K562 treated with DMSO at 1 percent for 48 hours (cell line): ENCODE results near the gene PRR11. TPM values are rescaled to one million over a fixed set of nuclear protein-coding genes. Genes with fewer than 3 reads are reported as not detected.

Experiments
- total RNA-seq: library from RNA; unstranded; fragments of 300-600 nt; gene quantifications from 2 replicates; pipeline ENCODE4 v1.2.3, GENCODE V29; 2022; ENCODE audit warnings: low replicate concordance; ENCODE audit errors: extremely low read depth

The PRR11 gene
- not detected in 2 replicates for total RNA-seq

GRCh38 chr17:59155439-59156177, at the start of gene PRR11:
TSS of gene PRR11 (plus strand) at chr17:59155746. CDS start at chr17:59169753, 14,007 bp downstream.

GRCh38 chr17:59106463-59107305, 48.9 kb upstream of the PRR11 start, which contains the start of gene TRIM37:
TSS of gene TRIM37 (minus strand) at chr17:59106880. CDS start at chr17:59106461, 419 bp downstream.

DNA sequence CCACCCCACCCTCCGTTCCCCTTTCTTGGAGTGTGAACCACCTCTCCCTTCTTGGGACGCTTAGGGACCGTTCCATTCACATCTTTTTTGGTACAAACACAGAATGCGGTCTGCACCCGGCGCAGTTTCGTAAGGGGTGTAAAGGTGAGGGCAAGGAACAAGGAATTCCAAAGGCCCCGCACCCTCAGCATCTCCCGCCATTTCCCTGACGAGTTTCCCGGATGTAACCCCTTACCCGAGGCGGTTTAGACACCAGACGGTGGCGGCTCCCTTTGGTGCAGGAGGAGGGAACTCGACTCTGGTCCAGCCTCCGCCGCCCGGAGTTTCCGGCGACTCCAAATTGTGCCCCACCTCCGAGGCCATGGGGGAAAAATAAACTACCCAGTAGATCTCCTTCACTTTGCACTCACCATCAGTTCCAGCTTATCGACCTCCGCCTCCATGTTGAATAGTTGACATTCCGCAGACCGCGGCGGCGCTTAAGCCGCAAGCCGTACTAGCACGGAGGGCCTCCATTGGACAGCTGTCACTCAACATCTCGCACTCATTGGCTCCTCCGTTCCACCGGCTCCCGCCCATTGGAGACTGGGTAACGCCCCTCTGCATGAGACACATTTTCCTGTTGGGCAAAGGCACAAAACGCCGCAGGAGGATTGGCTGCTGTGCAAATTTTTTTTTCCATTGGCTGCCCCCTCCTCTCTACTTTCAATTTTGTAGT, 666 bp upstream of the PRR11 start, which contains the start of gene SKA2:
SKA2 (minus strand) TSS at position 466 of the 718 bp plus-strand sequence; CDS start at position 443, 23 bp downstream.

DNA sequence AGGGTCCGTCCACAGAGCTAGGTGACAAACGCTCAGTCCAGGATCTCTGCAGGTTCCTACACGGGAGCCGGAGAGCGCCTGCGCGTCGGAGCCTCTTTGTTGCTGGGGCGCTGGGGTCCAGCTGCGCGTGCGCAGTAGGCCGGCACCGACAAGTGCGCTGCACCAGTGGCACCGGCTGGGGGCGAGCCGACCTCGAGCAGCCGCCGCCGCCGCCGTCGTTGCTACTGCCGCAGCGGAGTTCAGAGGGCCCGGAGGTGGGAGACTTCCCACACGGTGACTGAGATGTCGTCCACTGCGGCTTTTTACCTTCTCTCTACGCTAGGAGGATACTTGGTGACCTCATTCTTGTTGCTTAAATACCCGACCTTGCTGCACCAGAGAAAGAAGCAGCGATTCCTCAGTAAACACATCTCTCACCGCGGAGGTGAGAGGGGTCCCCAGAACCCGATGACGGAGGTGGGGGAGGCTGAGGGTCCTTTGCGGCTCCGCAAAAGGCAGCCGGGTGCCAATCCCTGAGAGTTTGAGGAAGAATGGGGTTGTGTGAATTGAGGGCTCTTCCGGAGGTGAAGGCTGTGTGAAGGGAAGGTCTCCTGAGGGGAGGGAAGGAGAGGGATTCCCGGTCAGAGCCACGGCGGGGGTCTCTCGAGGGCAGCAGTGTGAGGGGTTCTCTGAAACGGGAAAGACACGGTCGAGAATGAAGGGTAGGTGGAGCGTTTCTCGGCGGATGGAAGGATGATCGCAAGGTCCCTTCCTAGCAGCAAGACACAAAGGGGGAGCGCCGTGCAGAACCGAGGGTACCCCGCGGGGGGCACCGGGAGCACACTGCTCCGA, 65.0 kb downstream of the PRR11 start, which contains the start of gene GDPD1:
GDPD1 (plus strand) TSS at position 184 of the 831 bp plus-strand sequence; CDS start at position 283, 99 bp downstream.

Other genes starting within 250 kb of the PRR11 start
- not detected in 2 replicates for gene TRIM37, start 48.9 kb upstream of the PRR11 start, total RNA-seq
- not detected in 2 replicates for gene SKA2, start 560 bp upstream of the PRR11 start, total RNA-seq
- gene SMG8, start 54.3 kb downstream of the PRR11 start, total RNA-seq = not detected in 2 replicates
- gene GDPD1, start 64.8 kb downstream of the PRR11 start, total RNA-seq = not detected in 2 replicates
- not detected in 2 replicates for gene YPEL2, start 175.9 kb downstream of the PRR11 start, total RNA-seq